GM21528 (cell line): Measurements from ENCODE around the gene POU5F2.

Experiments used
- ATAC-seq: cut with Tn5 transposase; IDR thresholded peaks from one replicate; pipeline ENCODE4 v1.9.1; 2021; ENCODE audit warnings: mild to moderate bottlenecking, moderate library complexity; ENCODE audit not compliant: unreplicated experiment, low FRiP score

POU5F2 gene

GRCh38 chr5:93717162-93717561, 24.2 kb downstream of the POU5F2 start:
- no peak for ATAC-seq

GRCh38 chr5:93716453-93716852, 24.9 kb downstream of the POU5F2 start:
- ATAC-seq, result no peak

- ATAC-seq, result no peak
Observed at GRCh38 chr5:93715761-93716160, 25.6 kb downstream of the POU5F2 start.

GRCh38 chr5:93715327-93715726, 26.1 kb downstream of the POU5F2 start:
- ATAC-seq, result no peak

- ATAC-seq, result no peak
Observed at GRCh38 chr5:93708442-93708841, 33.0 kb downstream of the POU5F2 start.

- ATAC-seq, result no peak
Observed at GRCh38 chr5:93705896-93706295, 35.5 kb downstream of the POU5F2 start.

- ATAC-seq, result no peak
Observed at GRCh38 chr5:93704996-93705395, 36.4 kb downstream of the POU5F2 start.

GRCh38 chr5:93691997-93692396, 49.4 kb downstream of the POU5F2 start:
- ATAC-seq, result no peak
